Lower leg skin (tissue), 3 donors: ENCODE results near the gene DDX10.

ENCODE experiments used
- POLR2A ChIP-seq, 2 donors: fragments of 450-650 bp; IDR thresholded peaks; one replicate each; pipeline ENCODE4 v1.6.1; 2016 to 2017; ENCODE audit warnings: antibody characterized with exemption in 2 of 2, mild to moderate bottlenecking in 1 of 2, moderate library complexity in 1 of 2
- TF ChIP-seq, protein P1 (sequence below), 3 donors: fragments of 450-650 bp; IDR thresholded peaks; one replicate each; pipeline ENCODE4 v1.5.1; 2016; ENCODE audit warnings: antibody characterized with exemption in 3 of 3, mild to moderate bottlenecking in 3 of 3, moderate library complexity in 2 of 3

DNA sequence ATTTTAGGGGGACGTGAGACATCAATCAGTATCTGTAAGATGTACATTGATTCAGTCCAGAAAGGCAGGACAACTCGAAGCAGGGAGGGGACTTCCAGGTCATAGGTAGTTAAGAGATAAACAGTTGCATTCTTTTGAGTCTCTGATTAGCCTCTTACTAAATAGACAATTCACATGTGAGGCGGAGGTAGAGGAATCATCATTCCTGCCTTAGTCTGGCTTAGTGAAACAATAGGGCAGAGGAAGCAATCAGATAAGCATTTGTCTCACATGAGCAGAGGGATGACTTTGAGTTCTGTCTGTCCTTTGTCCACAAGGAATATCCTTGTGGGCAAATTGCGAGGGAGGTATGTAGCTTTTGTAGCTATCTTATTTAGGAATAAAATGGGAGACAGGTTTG lies 248.3 kb downstream of the DDX10 start:
- TF ChIP-seq POLR2A (IDR thresholded peaks at IDR 0.05): no peak
- TF ChIP-seq, protein P1, sequence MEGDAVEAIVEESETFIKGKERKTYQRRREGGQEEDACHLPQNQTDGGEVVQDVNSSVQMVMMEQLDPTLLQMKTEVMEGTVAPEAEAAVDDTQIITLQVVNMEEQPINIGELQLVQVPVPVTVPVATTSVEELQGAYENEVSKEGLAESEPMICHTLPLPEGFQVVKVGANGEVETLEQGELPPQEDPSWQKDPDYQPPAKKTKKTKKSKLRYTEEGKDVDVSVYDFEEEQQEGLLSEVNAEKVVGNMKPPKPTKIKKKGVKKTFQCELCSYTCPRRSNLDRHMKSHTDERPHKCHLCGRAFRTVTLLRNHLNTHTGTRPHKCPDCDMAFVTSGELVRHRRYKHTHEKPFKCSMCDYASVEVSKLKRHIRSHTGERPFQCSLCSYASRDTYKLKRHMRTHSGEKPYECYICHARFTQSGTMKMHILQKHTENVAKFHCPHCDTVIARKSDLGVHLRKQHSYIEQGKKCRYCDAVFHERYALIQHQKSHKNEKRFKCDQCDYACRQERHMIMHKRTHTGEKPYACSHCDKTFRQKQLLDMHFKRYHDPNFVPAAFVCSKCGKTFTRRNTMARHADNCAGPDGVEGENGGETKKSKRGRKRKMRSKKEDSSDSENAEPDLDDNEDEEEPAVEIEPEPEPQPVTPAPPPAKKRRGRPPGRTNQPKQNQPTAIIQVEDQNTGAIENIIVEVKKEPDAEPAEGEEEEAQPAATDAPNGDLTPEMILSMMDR (IDR thresholded peaks at IDR 0.05): no peak
